HTR-8/SVneo (cell line): Measurements from ENCODE around the gene SUPV3L1.

Experiments
- DNase-seq: peaks from one replicate; pipeline ENCODE4 v3.0.0; 2011; ENCODE audit warnings: low spot score, mixed read lengths; ENCODE audit not compliant: insufficient read length
- FAIRE-seq: peaks from 2 replicates; lab custom pipeline; 2011; peaks lifted over from hg19 to GRCh38; lab: Jason Lieb, UNC

Gene SUPV3L1

DNA sequence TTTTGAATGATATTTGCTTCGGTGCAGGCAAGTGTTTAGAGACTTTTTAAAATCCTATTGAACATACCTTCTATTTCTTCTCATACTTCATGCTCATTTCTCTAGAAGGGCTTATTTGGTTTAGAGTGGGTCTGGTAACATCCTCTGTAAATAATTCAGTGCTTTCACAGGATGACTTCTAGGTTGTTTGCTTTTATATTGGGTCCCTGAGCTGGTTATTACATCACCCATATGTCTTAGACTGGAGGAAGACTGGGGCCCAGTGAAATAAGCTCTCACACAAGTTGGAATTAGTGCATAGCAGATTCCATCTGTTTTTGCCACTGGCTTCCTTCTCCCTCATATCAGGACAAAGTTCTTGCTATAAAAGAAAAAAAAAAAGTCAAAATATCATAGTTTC, 6.5 kb downstream of the SUPV3L1 start:
- no peak for FAIRE-seq

DNA sequence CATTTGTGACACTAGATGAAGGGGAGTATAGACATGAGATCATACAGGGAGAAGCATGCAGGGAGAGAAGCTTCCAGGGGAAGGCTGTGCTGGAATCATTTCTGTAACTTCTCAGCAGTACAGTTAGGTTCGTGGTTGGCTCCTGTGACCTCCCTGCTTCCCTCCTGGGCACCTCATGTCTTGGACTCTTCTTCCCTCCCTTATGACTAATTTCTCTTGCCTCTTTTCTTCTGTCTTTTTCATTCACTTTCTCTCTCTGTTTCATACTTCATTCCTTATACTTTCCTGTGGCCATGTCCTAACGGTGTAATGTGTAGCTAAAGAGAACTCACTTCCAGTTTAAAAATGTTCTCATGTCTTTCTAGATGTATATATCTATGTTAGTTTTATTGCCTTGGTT, 21.0 kb downstream of the SUPV3L1 start:
- FAIRE-seq (no peak), DNase-seq (no peak)

More for the DNA sequence above, 6.5 kb downstream of the SUPV3L1 start:
- DNase-seq = no peak

DNA sequence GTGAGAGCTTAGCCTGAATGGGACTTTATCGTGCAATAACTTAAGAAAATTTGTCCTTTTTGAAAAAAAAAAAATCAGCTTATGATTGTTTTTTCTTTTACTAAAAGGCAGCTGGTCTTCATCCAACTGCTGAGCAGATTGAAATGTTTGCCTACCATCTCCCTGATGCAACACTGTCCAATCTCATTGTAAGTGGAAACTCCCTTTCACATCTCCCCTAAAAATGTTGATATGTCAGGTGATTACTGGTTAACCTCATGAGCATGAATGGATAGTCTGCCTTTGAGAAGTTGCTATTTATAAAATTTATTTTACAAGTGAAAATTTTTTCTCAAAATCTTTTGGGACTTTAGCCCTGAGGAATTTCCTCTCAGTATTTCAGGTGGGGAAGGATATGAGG, 22.3 kb downstream of the SUPV3L1 start:
- no peak for FAIRE-seq
- no peak for DNase-seq

DNA sequence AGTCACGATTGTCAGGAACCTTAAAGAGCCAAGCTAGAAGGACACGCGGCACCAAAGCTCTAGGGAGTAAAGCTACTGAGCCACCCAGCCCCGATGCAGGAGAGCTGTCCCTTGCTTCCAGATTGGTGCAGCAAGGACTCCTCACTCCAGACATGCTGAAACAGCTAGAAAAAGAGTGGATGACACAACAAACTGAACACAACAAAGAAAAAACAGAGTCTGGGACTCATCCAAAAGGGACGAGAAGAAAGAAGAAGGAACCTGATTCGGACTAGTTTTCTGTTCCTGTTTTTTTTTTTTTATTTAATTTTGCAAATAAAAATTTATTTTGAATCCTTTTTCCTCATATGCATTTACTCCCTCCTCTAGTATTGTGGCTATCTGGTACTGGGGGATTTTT, 28.7 kb downstream of the SUPV3L1 start:
- no peak for FAIRE-seq
- no peak for DNase-seq

DNA sequence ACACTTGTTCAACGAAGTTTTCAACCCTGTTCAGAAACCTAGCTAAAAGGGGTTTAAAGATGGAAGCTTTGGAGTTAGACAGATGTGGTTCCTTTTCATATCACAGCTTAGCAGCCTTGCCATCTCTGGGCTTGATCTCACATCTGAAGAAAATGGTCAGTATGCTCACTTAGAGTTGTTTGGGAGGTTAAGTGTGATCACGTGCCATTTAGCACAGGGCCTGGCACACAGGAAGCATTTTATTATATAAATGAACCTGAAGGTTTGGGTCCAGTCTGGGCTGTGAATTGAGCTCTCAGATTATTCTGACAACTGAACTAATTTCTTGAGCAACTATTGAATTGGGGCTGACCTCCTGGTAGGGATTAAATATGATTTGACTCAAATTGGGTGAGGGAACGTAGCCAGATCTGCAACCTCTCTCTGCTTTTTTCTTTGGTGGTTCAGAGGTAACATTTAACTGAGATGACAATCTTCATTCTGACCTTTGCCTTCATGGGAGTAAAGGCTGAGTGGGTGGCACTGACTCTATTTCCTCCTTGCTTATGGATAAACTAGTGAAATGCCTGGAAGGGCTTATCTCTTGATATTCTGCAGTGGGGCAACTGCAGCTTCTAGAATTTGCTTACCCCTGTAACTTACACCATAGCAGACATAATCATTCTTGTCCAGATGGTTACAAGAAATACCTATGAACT, 29.9 kb downstream of the SUPV3L1 start:
- DNase-seq (no peak), FAIRE-seq (no peak)

DNA sequence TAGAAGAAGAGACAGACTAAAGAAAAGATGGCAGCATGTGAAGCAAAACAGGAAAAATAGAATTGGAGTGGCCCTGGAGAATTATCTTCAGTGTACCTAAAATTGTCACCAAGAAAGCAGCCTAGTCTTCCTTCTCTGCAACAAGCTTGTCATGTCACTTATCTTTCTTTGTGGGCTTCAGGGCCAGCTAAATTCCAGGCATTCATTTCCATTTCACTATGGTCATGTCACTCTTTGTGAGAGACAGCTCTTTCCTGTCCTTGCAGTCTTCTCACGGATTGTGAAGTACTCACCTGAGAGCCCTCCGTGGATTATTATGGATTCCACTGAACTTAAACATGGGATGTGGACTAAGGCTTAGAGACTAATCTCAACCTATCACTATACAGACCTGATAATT, 31.1 kb downstream of the SUPV3L1 start:
- no peak for DNase-seq
- no peak for FAIRE-seq

DNA sequence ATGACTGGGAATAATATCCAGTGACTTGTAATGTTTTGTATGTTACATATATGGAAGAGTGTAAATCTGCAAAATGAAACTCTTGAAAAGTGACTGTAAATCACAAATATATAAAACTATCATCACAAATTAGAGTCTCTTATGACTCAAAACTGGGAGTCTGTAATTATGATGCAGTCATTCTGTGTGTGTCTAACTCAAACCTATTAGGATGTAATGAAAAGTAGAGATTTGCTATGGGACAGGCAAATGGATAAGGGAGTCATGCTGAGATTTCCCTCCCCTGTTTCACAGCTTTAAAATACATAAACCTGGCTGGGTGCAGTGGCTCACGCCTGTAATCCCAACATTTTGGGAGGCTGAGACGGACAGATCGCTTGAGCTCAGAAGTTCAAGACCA, 31.5 kb downstream of the SUPV3L1 start:
- FAIRE-seq = no peak

DNA sequence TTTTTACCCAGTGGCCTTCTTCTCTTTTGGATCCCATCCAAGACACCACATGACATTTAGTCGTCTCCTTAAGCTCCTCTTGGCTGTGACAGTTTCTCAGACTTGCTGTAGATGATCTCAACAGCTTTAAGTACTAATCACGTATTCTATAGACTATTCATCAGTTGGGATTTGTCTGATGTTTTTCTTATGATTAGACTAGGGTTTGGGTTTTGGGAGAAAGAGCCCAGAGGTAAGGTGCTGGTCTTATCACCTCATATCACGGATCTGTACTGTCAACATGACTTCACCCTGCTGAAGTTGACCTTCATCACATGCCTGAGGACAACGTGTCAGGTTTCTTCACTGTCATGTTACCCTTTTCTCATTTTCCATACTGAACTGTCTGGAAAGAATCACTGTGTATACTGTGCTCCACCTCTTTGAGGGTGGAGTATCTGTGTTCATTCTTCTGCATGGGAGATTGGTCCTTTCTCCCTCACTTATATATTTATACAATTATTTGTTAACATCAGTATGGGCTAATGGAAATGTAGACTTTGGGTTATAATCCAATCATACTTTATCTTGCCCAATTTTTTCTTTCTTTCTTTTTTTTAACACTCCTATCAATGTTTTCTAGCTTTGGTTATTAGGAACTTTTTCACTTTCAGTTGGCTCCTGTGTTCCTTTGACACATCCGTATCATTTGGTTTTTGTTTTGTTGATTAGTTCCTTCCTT, 33.7 kb downstream of the SUPV3L1 start:
- no peak for FAIRE-seq
- DNase-seq = no peak

More for the DNA sequence above, 31.5 kb downstream of the SUPV3L1 start:
- no peak for DNase-seq

DNA sequence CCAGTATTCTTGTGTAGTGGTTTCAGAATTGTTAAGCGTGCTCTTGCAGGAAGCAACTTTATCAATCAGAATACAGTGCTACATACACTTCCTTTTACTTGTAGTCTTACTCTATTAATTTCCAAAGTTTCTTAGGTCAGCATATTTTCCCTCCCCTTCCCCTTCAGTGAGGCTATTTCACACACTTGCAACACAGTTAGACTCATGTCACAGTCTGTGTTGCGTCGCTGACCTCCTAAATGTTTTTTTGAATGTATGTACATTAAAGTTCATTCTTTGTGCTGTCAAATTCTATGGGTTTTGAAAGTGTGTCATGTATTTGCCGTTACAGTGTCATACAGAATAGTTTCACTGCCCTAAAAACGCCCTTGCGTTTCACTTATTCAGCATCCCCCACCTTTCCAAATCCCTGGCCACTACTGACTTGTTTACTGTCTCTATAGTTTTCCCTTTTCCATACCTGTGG, 34.7 kb downstream of the SUPV3L1 start:
- FAIRE-seq = no peak
- no peak for DNase-seq

DNA sequence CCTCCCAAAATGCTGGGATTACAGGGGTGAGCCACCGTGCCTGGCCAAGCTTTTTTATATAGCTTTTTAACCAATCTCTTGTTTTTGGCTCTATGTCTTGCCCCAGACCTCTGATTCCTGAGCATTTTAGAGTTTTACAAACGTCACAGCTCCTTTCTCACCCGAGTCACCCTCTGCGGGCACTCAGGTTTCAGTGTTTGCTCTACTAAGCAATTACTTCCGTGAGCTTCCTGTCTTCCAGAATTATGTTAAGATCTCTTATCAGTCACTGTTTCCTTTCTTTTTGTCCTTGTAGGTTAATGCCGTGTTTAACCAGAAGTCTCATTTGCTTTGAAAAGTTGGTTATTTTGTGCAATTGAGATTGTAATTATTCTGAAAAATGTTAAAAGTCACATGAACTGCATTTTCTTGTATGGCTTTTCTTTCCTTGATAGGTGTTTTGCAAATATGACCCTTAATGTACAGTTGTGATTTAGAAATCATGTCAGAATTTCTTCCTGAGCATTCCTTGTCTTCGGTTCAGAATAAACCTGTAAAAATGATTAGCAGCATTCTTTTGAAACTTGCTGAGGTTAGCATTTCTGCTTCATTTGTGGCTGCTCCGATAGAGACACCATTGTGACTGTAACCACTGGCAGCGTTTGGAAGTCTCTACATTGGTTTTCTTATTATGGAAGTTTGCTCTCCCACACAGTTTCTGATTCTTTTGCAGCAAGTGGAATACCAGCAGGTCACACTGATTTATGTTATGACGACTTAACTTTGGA, 35.6 kb downstream of the SUPV3L1 start:
- FAIRE-seq (no peak), DNase-seq (no peak)

DNA sequence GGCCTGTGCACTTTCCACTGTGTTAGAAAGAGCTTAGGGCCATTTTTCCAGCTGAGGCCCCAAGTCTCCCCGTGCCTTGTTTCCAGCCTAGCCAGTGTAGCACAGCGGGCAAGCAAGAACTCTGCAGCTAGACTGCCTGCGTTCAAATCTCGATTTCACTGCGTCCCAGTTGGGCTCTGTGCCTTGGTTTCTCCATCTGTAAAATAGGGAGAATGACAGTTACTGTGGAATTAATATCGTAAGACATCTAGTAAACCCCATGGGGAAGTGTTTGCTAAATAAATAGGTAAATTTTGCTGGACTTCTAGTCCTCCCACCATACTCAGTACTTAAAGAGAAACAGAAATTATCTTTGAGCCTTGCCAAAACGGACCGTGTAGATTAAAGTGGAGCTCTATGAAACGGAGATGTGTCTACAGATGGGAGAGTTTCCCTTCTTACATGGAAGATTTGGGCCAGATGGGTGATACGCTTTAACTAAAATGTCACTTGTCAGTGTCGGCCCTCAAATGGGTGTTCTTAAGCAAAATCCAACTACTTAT, 36.6 kb downstream of the SUPV3L1 start:
- FAIRE-seq = no peak
- no peak for DNase-seq

DNA sequence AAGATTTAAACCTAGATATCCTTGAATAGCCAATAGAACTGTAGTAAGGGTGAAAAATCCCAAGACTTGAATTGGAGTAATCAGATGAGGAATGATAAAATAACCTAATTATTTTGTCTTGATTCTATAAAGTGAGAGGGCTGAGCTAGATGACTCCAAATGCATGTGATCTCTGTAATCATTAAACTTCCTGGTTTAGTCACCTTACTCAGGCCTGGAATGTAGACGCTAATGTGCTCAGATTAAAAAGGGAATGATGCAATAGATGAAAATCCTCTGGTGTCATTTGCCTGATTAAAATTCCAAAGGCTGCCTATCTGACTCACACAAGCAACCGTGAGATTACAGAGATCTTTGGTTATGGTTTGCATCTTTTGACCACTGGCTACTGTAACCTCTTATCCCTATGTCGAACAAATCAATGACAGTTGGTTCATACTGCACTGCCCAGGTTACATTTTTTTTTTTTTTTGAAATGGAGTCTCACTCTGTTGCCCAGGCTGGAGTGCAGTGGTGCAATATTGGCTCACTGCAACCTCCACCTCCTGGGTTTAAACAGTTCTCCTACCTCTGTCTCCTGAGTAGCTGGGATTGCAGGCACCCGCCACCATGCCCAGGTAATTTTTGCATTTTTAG, 37.2 kb downstream of the SUPV3L1 start:
- DNase-seq = peak; percentile 53
- FAIRE-seq = no peak

DNA sequence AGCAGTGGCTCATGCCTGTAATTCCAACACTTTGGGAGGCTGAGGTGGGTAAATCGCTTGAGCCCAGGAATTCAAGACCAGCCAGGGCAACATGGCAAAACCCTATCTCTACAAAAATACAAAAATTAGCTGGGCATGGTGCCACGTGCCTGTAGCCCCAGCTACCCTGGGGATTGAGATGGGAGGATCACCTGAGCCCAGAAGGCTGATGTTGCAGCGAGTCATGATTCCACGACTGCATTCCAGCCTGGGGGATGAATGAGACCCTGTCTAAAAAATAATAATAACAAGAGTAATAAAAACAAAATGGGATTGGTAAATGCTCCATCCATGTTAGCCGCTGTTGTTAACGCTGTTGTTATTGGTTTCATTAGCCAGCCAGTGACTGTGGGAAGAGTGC, 38.8 kb downstream of the SUPV3L1 start:
- no peak for DNase-seq
- no peak for FAIRE-seq

DNA sequence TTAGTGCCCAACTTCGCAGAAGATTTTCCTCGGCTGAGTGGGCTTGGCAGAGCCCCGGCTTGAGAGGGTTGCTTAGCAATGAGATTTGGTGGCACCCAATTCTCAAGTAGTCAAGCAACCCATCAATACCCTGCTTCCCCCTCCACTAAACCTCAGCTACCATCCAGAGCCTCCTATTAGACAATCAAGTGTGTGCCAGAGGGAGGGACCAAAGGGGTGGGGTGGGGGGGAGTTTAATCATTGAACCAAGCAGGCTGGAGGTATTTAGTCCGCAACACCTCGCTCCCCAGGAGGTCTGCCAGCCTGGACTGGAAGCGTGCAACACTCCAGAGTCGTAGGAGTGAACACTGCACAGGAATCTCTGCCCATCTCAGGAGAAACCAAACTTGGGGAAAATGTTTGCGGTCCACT, 40.0 kb downstream of the SUPV3L1 start, which contains the start of gene HKDC1:
HKDC1 (plus strand) TSS at position 292 of the 411 bp plus-strand sequence; CDS start at position 396, 104 bp downstream.
- FAIRE-seq = no peak
- DNase-seq = no peak

DNA sequence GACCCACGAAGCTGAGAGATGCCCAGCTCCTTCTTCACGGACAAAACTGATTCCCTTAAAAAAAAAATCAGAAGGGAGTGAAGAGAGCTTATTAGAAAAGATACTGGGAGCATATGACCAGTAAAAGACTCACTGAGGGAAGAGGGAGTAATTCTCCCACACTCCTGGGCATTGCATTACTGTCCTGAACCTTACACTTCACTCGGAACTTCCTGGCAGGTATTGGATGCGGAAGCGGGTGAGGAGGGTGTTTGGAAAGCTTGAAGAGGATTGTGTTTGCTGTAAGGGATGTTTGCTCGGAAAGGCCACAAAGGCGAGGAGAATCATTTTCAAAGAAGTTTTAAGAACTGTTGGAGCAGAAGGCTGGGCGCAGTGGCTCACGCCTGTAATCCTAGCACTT, 40.5 kb downstream of the SUPV3L1 start:
- no peak for FAIRE-seq
- DNase-seq = no peak

DNA sequence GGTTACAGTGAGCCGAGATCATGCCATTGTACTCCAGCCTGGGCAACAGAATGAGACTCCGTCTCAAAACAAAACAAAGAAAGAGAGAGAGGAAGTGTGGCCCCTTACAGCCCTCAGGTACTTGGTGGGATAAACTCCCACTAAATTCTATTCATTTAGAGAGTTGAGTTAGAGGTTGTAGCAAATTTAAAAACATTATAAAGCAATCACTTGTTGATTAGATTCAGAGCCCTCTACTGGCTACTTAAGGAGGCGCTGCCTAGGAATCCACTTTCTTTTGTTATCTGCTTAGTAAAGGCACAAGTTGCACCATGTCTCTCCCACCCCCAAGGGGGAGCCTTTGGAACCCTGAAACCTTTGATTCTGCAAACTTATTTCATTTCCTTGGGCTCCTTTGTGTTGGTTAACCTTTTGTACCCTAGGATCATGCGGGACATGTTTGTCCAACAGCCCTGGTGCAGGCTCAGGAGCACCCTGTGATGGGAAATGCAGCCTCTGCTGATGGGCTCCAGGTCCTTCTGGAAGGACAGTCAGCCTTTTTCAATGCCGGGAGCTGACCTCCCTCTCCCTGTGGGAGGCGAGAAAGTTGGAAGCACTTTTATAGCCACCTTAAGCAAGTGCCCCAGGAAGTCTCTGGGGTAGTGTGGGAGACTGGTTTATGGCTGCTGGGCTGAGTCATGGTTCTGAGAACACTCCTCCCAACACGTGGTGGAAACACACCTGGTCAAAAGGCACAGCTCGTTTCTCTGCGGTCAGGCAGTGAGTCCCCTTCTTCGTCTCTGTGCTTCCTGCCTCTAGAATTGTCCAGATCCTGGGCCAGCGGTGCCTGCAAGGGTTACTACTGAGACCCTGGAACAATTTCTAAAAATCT, 42.4 kb downstream of the SUPV3L1 start:
- FAIRE-seq = no peak
- DNase-seq = peak; percentile 53

DNA sequence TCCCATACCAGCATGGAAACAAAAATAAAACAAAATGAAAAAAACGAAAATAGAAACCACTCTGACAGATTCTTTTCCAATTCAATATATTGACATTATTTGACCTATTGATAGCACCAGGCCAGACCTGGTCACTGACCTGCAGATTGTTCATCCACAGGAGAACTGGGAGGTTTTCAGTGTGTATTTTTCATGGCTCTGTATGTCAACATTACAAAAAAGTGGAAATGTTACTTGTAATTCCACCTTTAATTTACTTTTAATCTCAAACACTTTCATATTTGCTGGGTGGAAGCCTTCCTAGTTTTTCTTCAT, 43.0 kb downstream of the SUPV3L1 start:
- FAIRE-seq = no peak
- DNase-seq = no peak

DNA sequence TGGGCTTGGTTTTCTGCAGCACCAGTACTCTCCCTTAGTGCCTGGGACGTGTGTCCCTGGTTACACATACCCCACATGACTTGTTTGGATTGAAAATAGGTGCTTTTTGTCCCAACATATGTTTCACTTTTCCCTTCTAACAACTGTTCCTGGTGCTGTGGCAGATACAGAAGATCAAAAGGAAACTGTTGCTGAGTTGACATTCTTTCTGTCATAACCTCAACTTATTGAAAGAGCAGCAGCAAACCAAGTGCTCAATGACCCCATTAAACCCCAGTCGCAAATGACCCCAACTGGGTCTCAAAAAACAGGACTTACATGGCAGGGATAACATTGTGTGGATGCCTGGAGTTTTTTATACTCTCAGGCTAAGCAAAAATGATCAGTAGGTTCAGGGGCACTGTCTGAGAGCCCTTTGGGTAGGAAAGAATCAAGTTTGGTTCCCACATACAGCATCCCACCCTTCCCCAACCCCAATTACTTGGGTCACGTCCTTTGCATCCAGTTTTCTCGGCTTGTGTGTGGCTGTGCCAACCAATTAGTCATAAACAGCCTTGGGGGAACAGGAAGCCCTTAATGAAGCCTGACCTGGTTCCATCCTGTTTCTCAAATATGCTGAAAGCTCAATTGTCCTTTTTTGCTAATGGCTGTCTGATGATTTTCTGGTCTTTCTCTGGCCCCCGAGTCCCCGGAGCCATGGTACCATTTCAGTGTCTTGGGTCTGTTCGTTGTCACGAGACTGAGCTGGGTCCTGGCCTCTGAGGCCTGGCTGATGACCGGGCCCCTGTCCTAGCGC, 45.0 kb downstream of the SUPV3L1 start:
- FAIRE-seq (no peak), DNase-seq (no peak)

DNA sequence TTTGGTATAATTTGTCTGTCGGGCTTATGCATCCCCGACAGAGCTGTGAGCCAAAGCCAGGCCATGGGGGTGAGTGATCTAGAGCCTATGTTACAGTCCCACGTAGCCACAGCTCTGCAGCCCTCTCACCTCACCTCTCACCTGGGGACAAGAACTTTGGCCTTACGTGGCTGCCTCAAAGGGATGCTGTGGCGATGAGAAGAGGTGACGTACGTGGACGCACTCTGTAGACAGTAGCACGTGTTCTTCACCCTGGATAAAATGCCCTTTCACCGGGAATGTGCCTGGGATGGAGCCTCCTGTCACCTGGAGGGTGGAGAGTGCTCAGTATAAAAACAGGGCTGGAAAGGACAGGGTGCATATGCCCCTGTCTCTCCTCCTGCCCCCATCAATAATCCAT, 45.6 kb downstream of the SUPV3L1 start:
- DNase-seq = no peak
- no peak for FAIRE-seq
